HPDE6-E6E7 (cell line): ENCODE data around the gene MAP7D1.
"Not testable (repeated sequence)": the region's sequence is repeated elsewhere in the genome, so short reads cannot be mapped to it uniquely, and the experiment has no call there.

Experiments
- DNase-seq: peaks from one replicate; pipeline ENCODE4 v3.0.0; 2011; ENCODE audit warnings: missing footprints; ENCODE audit errors: extremely low spot score

MAP7D1 gene

GRCh38 chr1:36151845-36152203 lies 4.1 kb upstream of the MAP7D1 start:
- DNase-seq = no peak

GRCh38 chr1:36153476-36153875 lies 2.5 kb upstream of the MAP7D1 start:
- DNase-seq = no peak

- DNase-seq = no peak
Measured at GRCh38 chr1:36154335-36154734, 1.6 kb upstream of the MAP7D1 start.

GRCh38 chr1:36154765-36155407 lies 1.1 kb upstream of the MAP7D1 start:
- DNase-seq = no peak

- no peak for DNase-seq
Measured at GRCh38 chr1:36156329-36157114, 562 bp downstream of the MAP7D1 start.

- DNase-seq = no peak
Measured at GRCh38 chr1:36157115-36157903, 1.3 kb downstream of the MAP7D1 start.

GRCh38 chr1:36157973-36158826 lies 2.2 kb downstream of the MAP7D1 start:
- no peak for DNase-seq

GRCh38 chr1:36158827-36159252 lies 2.9 kb downstream of the MAP7D1 start:
- DNase-seq = not testable (repeated sequence)

- no peak for DNase-seq
Measured at GRCh38 chr1:36159614-36160387, 3.8 kb downstream of the MAP7D1 start.

GRCh38 chr1:36160388-36160948 lies 4.5 kb downstream of the MAP7D1 start:
- DNase-seq = no peak

GRCh38 chr1:36160949-36161485 lies 5.1 kb downstream of the MAP7D1 start:
- DNase-seq = no peak

- peak; percentile 78 for DNase-seq
Measured at GRCh38 chr1:36161641-36162531, 5.9 kb downstream of the MAP7D1 start.

GRCh38 chr1:36162680-36163239 lies 6.8 kb downstream of the MAP7D1 start:
- DNase-seq = no peak

- DNase-seq = no peak
Measured at GRCh38 chr1:36163426-36163825, 7.5 kb downstream of the MAP7D1 start.

GRCh38 chr1:36164361-36164760 lies 8.4 kb downstream of the MAP7D1 start:
- DNase-seq = no peak

GRCh38 chr1:36165145-36165544 lies 9.2 kb downstream of the MAP7D1 start:
- DNase-seq = no peak

GRCh38 chr1:36166136-36166535 lies 10.2 kb downstream of the MAP7D1 start:
- no peak for DNase-seq

- no peak for DNase-seq
Measured at GRCh38 chr1:36166938-36167905, 11.3 kb downstream of the MAP7D1 start.
